HepG2 (cell line): ENCODE measurements around the gene ZMYM3. TPM values are rescaled to one million over a fixed set of nuclear protein-coding genes. Genes with fewer than 3 reads are reported as not detected.
A peak's percentile ranks its signal among the peaks of the same experiment; 100 is the strongest.

ENCODE experiments used
- ATRX ChIP-seq: sonication (generic); formaldehyde crosslinking; IDR thresholded peaks from 2 replicates; pipeline ENCODE4 v1.4.0; 2020; ENCODE audit warnings: missing genetic modification reagents, borderline replicate concordance
- DNMT3B ChIP-seq: conservative IDR thresholded peaks from 2 replicates; pipeline ENCODE4 v1.6.1; 2016; ENCODE audit warnings: missing biosample characterization, control low read depth
- FLYWCH1 ChIP-seq: sonication (generic); formaldehyde crosslinking; IDR thresholded peaks from 2 replicates; pipeline ENCODE4 v1.8.1; 2023; ENCODE audit warnings: mild to moderate bottlenecking, missing genetic modification reagents
- FOXK1 ChIP-seq: sonication (generic); formaldehyde crosslinking; IDR thresholded peaks from 2 replicates; pipeline ENCODE4 v1.4.0; 2020; ENCODE audit warnings: low read depth, missing genetic modification reagents, borderline replicate concordance
- FOXO1 ChIP-seq: sonication (generic); formaldehyde crosslinking; IDR thresholded peaks from 2 replicates; pipeline ENCODE4 v1.4.0; 2020; ENCODE audit warnings: missing genetic modification reagents
- GATAD2A ChIP-seq: IDR thresholded peaks from 2 replicates; pipeline ENCODE4 v1.6.1; 2016
- GLI4 ChIP-seq: sonication (generic); formaldehyde crosslinking; IDR thresholded peaks from 2 replicates; pipeline ENCODE4 v1.5.1; 2020; ENCODE audit warnings: missing genetic modification reagents, mild to moderate bottlenecking, moderate library complexity, borderline replicate concordance
- HOXA7 ChIP-seq: sonication (generic); formaldehyde crosslinking; IDR thresholded peaks from 2 replicates; pipeline ENCODE4 v1.8.1; 2022; ENCODE audit warnings: mild to moderate bottlenecking, missing genetic modification reagents, moderate library complexity
- IRX3 ChIP-seq: sonication (generic); formaldehyde crosslinking; IDR thresholded peaks from 2 replicates; pipeline ENCODE4 v1.8.1; 2023; ENCODE audit warnings: mild to moderate bottlenecking, low read depth, missing genetic modification reagents, borderline replicate concordance
- ISL2 ChIP-seq: sonication (generic); formaldehyde crosslinking; IDR thresholded peaks from 2 replicates; pipeline ENCODE4 v1.5.0; 2020; ENCODE audit warnings: missing genetic modification reagents
- NFIC ChIP-seq: IDR thresholded peaks from 2 replicates; pipeline ENCODE4 v1.6.1; 2012; ENCODE audit warnings: mild to moderate bottlenecking, low read length, inconsistent platforms
- RBM22 ChIP-seq: fragments of 200-400 bp; formaldehyde crosslinking; optimal IDR thresholded peaks from 2 replicates; pipeline ENCODE3; 2017; ENCODE audit warnings: mild to moderate bottlenecking, low read length, moderate library complexity
- SOX6 ChIP-seq, 2 experiments: fragments of 450-650 bp in 1 of 2; sonication (generic) in 1 of 2; formaldehyde crosslinking in 1 of 2; IDR thresholded peaks; 2 replicates each; pipeline versions ENCODE4 v1.4.0 to v1.6.1; 2017 to 2020; ENCODE audit warnings: antibody characterized with exemption in 1 of 2, mild to moderate bottlenecking in 1 of 2, missing genetic modification reagents in 1 of 2
- ZMYM2 ChIP-seq: sonication (generic); formaldehyde crosslinking; IDR thresholded peaks from 2 replicates; pipeline ENCODE4 v1.8.0; 2022; ENCODE audit warnings: mild to moderate bottlenecking, missing genetic modification reagents
- ZNF232 ChIP-seq: sonication (generic); formaldehyde crosslinking; IDR thresholded peaks from 2 replicates; pipeline ENCODE4 v1.4.0; 2020; ENCODE audit warnings: missing genetic modification reagents, borderline replicate concordance
- ZNF451 ChIP-seq: sonication (generic); formaldehyde crosslinking; IDR thresholded peaks from 2 replicates; pipeline ENCODE4 v1.5.0; 2020; ENCODE audit warnings: mild to moderate bottlenecking, missing genetic modification reagents
- ZNF703 ChIP-seq: sonication (generic); formaldehyde crosslinking; IDR thresholded peaks from 2 replicates; pipeline ENCODE4 v1.5.1; 2020; ENCODE audit warnings: missing genetic modification reagents, mild to moderate bottlenecking, moderate library complexity, borderline replicate concordance
- polyA plus RNA-seq, 8 experiments: library from polyadenylated mRNA; depleted of rRNA in 3 of 8; stranded (reverse) in 7 of 8; unstranded in 1 of 8; fragments of >200 nt; fragmentation: Illumina TruSeq in 4 of 8; extraction: Trizol in 4 of 8; gene quantifications; 2 replicates each; pipeline versions ENCODE4 v1.2.1 to v1.2.3, GENCODE V29; 2011 to 2016; ENCODE audit warnings: low read depth in 4 of 8, missing spikeins in 1 of 8, mixed read lengths in 1 of 8; ENCODE audit not compliant: insufficient read depth in 1 of 8
- total RNA-seq, 5 experiments: library from RNA; depleted of rRNA; stranded (reverse); fragments of >200 nt; fragmentation: Illumina TruSeq; extraction: Trizol; gene quantifications; 2 replicates each; pipeline ENCODE4 v1.2.3, GENCODE V29; 2016; ENCODE audit warnings: low read depth in 1 of 5
- TF ChIP-seq, protein P1 (sequence below): sonication (generic); formaldehyde crosslinking; IDR thresholded peaks from 2 replicates; pipeline ENCODE4 v1.5.1; 2020; ENCODE audit warnings: mild to moderate bottlenecking, moderate library complexity, missing genetic modification reagents
- TF ChIP-seq, protein P2 (sequence below): sonication (generic); formaldehyde crosslinking; IDR thresholded peaks from 2 replicates; pipeline ENCODE4 v1.8.0; 2022; ENCODE audit warnings: mild to moderate bottlenecking, missing genetic modification reagents, moderate library complexity
- TF ChIP-seq, protein P3 (sequence below): conservative IDR thresholded peaks from 2 replicates; pipeline ENCODE4 v1.6.1; 2018; ENCODE audit warnings: missing genetic modification reagents
- TF ChIP-seq, protein P4 (sequence below): sonication (generic); formaldehyde crosslinking; IDR thresholded peaks from 2 replicates; pipeline ENCODE4 v1.5.0; 2020; ENCODE audit warnings: missing genetic modification reagents
- TF ChIP-seq, protein P5 (sequence below): sonication (generic); formaldehyde crosslinking; conservative IDR thresholded peaks from 2 replicates; pipeline ENCODE4 v1.8.0; 2022; ENCODE audit warnings: low read depth, missing genetic modification reagents

Gene ZMYM3
- total and polyA plus RNA-seq, 2 of the 13 experiments (the other 11 are each of a cell fraction or from before 2014, with no cell fraction given), result 26.4 to 35.4 TPM

DNA sequence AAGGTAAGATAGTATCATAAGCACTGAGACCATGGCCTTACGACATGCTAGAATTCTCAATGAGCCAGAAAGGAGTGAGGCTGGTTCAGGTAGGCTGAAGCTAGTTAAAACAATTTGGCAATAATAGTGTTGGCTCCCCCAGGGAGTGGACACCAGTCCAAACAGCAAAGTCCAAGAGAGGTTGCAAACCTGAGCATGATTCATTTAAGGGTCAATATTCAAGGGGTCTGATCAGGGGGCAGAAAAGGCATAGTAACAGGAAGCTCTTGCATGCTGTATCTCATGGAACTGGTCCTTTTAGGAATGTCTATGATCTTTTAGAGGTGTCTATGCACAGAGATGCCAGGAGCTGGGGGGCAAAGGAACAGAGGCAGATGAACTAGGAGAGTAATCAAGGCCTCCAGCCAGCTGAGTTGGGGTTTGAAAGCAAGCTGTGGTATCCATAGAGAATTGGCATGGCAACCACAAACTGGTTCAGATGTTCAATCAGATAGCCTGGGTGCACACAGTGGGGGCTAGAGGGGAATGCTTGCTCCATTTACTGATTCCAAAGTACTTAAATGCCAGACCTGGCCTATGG, 25.8 kb downstream of the ZMYM3 start (continued):
- TF ChIP-seq DNMT3B (CRISPR knock-in tag) (no peak), RBM22 (no peak), GLI4 (CRISPR knock-in tag) (no peak), ZNF703 (CRISPR knock-in tag) (no peak), ZMYM2 (CRISPR knock-in tag) (no peak), FLYWCH1 (CRISPR knock-in tag) (no peak), SOX6 (IDR thresholded peaks at IDR 0.05) (no peak), SOX6 (CRISPR knock-in tag; IDR thresholded peaks at IDR 0.05) (peak; percentile 72), GATAD2A (CRISPR knock-in tag) (peak; percentile 68), FOXK1 (CRISPR knock-in tag) (peak; percentile 58; the same call in 1 of the 2 replicates), ZNF232 (CRISPR knock-in tag) (no peak), NFIC (peak; percentile 66; the same call in 1 of the 2 replicates), ISL2 (no peak; the same call in 1 of the 2 replicates), FOXO1 (CRISPR knock-in tag) (peak; percentile 40; the same call in 1 of the 2 replicates), HOXA7 (CRISPR knock-in tag) (no peak), IRX3 (CRISPR knock-in tag) (no peak), ATRX (CRISPR knock-in tag) (no peak), ZNF451 (no peak)
- TF ChIP-seq, protein P1, sequence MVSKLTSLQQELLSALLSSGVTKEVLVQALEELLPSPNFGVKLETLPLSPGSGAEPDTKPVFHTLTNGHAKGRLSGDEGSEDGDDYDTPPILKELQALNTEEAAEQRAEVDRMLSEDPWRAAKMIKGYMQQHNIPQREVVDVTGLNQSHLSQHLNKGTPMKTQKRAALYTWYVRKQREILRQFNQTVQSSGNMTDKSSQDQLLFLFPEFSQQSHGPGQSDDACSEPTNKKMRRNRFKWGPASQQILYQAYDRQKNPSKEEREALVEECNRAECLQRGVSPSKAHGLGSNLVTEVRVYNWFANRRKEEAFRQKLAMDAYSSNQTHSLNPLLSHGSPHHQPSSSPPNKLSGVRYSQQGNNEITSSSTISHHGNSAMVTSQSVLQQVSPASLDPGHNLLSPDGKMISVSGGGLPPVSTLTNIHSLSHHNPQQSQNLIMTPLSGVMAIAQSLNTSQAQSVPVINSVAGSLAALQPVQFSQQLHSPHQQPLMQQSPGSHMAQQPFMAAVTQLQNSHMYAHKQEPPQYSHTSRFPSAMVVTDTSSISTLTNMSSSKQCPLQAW (CRISPR knock-in tag), result 0 out of 2 replicates have a peak, but pooled peaks have one; percentile 24
- TF ChIP-seq, protein P2, sequence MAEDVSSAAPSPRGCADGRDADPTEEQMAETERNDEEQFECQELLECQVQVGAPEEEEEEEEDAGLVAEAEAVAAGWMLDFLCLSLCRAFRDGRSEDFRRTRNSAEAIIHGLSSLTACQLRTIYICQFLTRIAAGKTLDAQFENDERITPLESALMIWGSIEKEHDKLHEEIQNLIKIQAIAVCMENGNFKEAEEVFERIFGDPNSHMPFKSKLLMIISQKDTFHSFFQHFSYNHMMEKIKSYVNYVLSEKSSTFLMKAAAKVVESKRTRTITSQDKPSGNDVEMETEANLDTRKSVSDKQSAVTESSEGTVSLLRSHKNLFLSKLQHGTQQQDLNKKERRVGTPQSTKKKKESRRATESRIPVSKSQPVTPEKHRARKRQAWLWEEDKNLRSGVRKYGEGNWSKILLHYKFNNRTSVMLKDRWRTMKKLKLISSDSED (CRISPR knock-in tag), result no peak
- TF ChIP-seq, protein P3, sequence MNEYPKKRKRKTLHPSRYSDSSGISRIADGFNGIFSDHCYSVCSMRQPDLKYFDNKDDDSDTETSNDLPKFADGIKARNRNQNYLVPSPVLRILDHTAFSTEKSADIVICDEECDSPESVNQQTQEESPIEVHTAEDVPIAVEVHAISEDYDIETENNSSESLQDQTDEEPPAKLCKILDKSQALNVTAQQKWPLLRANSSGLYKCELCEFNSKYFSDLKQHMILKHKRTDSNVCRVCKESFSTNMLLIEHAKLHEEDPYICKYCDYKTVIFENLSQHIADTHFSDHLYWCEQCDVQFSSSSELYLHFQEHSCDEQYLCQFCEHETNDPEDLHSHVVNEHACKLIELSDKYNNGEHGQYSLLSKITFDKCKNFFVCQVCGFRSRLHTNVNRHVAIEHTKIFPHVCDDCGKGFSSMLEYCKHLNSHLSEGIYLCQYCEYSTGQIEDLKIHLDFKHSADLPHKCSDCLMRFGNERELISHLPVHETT (CRISPR knock-in tag), result no peak
- TF ChIP-seq, protein P4, sequence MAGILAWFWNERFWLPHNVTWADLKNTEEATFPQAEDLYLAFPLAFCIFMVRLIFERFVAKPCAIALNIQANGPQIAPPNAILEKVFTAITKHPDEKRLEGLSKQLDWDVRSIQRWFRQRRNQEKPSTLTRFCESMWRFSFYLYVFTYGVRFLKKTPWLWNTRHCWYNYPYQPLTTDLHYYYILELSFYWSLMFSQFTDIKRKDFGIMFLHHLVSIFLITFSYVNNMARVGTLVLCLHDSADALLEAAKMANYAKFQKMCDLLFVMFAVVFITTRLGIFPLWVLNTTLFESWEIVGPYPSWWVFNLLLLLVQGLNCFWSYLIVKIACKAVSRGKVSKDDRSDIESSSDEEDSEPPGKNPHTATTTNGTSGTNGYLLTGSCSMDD (CRISPR knock-in tag), result no peak
- TF ChIP-seq, protein P5, sequence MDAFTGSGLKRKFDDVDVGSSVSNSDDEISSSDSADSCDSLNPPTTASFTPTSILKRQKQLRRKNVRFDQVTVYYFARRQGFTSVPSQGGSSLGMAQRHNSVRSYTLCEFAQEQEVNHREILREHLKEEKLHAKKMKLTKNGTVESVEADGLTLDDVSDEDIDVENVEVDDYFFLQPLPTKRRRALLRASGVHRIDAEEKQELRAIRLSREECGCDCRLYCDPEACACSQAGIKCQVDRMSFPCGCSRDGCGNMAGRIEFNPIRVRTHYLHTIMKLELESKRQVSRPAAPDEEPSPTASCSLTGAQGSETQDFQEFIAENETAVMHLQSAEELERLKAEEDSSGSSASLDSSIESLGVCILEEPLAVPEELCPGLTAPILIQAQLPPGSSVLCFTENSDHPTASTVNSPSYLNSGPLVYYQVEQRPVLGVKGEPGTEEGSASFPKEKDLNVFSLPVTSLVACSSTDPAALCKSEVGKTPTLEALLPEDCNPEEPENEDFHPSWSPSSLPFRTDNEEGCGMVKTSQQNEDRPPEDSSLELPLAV (CRISPR knock-in tag), result no peak
